Measurements from ENCODE around the gene ADCY5.

ADCY5 gene

DNA sequence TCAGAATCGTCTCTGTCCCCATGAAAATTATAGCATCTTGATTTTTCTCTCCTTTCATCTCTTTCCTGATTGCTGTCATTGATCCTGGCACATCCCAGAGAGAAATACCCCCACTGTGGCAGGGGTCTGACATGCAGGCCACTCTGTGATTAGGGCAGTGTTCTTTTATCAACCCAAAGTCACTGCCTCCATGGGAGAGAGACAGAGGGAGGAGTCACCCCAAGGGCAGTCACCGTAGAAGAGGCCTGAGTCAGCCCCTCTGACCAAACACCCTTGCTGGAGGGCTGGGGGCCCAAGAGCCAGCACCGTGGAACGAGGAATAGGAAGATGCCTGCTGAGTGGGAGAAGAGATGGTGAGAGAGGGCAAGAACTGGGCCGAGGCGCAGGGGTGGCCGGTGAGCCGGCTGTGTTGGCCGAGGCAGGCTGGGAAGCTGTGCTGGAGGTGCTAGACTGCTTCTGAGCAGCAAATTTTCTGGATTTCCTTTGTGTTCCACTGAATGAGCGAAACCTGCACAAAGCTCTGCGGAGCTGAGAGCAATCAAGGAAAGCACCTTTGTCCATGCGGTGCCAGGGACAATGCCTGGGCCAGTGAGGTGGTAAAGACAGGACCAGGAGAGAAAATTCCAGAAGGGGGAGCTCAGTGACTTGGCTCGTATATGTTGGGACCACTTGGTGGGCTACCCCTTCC, 103.8 kb downstream of the ADCY5 start:
- TF ChIP-seq, protein P1, sequence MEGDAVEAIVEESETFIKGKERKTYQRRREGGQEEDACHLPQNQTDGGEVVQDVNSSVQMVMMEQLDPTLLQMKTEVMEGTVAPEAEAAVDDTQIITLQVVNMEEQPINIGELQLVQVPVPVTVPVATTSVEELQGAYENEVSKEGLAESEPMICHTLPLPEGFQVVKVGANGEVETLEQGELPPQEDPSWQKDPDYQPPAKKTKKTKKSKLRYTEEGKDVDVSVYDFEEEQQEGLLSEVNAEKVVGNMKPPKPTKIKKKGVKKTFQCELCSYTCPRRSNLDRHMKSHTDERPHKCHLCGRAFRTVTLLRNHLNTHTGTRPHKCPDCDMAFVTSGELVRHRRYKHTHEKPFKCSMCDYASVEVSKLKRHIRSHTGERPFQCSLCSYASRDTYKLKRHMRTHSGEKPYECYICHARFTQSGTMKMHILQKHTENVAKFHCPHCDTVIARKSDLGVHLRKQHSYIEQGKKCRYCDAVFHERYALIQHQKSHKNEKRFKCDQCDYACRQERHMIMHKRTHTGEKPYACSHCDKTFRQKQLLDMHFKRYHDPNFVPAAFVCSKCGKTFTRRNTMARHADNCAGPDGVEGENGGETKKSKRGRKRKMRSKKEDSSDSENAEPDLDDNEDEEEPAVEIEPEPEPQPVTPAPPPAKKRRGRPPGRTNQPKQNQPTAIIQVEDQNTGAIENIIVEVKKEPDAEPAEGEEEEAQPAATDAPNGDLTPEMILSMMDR (IDR thresholded peaks at IDR 0.05), result no peak
- Mint-ChIP-seq H3K27me3 (ENCODE audit: low read depth, poor library complexity) (peaks cover 31% of the 10 kb centered on the region), H3K36me3 (ENCODE audit: low read depth) (no peaks in the 10 kb centered on the region), H3K27ac (no peak overlapping the region), H3K4me3 (no peak overlapping the region), H3K4me1 (peaks cover 51% of the 10 kb centered on the region), H3K9me3 (no peaks in the 10 kb centered on the region)
- DNase-seq, result no peak

DNA sequence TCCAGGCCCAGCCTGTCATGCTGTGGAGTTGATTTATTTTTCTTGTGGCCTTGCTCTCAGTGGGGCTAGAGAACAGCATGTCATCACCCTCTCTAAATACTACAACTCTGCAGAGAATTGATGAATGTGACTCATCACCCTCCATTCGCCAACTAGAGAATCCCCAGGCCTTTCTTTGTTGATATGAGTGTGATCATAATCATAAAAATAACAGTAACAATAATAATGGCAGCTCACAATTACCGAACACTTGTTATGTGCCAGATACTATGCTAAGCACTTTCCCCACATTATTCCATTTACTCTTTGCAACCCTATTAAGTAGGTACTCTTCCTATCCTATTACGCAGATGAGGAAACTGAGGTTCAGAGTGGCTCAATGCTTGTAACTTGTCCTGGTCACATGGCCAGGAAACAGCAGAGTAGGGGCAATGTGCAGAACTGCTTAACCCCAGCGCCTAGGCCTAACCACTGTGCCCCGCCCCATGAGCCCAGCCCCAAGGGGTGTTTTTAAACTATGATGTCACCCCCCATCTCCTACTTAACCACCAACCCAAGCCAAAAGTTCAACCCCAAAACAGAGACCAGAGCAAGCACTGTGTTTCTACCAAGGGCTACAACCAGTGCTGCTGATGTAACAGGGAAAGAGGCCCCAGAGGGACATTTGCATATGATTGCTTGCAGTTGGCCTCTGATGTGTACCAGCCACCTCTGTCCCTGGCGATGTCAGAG, 104.5 kb downstream of the ADCY5 start:
- Mint-ChIP-seq H3K36me3 (ENCODE audit: low read depth) (no peaks in the 10 kb centered on the region), H3K4me3 (no peak overlapping the region), H3K27ac (no peak overlapping the region), H3K9me3 (no peaks in the 10 kb centered on the region), H3K4me1 (peaks cover 49% of the 10 kb centered on the region), H3K27me3 (ENCODE audit: low read depth, poor library complexity) (peaks cover 28% of the 10 kb centered on the region)
- DNase-seq, result no peak
- TF ChIP-seq, protein P1 (IDR thresholded peaks at IDR 0.05), result no peak

DNA sequence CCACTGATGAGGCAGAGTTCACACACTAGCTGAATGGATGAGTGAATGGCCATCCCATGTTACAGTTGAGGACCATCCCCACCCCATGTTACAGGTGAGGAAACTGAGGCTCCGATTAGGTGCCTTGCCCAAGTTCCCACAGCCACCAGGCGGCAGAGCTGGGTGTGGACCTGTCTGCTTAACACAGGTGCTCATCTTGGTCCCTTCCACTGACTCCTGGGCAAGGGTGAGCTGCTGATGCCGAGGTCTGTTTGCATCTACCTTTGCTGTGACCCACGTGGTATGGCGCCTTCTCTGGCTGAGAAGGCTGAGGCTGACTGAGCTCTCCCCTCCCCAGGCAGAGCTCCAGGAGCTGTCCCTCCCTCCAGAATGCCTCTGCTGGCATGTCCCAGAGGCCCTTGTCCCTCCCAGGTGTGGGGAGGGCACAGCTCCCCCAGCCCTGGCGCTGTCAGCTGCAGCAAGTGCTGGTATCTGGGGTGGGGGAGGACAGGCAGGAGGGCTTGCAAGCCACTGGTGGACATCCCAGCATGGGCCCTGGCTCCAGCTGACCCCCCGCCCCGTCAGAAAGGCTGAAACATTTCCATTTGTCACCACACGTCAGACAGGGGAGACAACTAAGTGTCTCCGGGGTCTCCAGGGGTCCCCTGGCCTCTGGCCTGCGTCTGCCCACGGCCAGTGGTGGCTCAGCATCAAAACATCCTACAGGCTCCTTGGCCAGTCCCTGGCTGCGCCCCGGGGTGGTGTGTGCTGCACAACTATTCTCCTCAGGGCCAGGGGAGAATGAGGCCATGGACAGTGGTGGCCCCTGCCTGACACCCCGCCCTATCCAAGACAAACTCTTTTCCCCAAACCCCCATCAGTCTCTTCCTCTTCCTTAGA, 105.4 kb downstream of the ADCY5 start:
- Mint-ChIP-seq H3K36me3 (ENCODE audit: low read depth) (no peaks in the 10 kb centered on the region), H3K4me3 (no peak overlapping the region), H3K27me3 (ENCODE audit: low read depth, poor library complexity) (peaks cover 25% of the 10 kb centered on the region), H3K9me3 (no peaks in the 10 kb centered on the region), H3K4me1 (peaks cover 52% of the 10 kb centered on the region), H3K27ac (no peak overlapping the region)
- TF ChIP-seq, protein P1 (IDR thresholded peaks at IDR 0.05), result no peak
- no peak for DNase-seq

GRCh38 chr3:123342631-123343080, 106.2 kb downstream of the ADCY5 start:
- Mint-ChIP-seq H3K4me1 (peaks cover 61% of the 10 kb centered on the region), H3K27me3 (ENCODE audit: low read depth, poor library complexity) (peaks cover 20% of the 10 kb centered on the region), H3K36me3 (ENCODE audit: low read depth) (no peaks in the 10 kb centered on the region), H3K27ac (no peak overlapping the region), H3K9me3 (peaks cover 1% of the 10 kb centered on the region), H3K4me3 (no peak overlapping the region)
- DNase-seq, result no peak
- TF ChIP-seq, protein P1 (IDR thresholded peaks at IDR 0.05), result no peak

DNA sequence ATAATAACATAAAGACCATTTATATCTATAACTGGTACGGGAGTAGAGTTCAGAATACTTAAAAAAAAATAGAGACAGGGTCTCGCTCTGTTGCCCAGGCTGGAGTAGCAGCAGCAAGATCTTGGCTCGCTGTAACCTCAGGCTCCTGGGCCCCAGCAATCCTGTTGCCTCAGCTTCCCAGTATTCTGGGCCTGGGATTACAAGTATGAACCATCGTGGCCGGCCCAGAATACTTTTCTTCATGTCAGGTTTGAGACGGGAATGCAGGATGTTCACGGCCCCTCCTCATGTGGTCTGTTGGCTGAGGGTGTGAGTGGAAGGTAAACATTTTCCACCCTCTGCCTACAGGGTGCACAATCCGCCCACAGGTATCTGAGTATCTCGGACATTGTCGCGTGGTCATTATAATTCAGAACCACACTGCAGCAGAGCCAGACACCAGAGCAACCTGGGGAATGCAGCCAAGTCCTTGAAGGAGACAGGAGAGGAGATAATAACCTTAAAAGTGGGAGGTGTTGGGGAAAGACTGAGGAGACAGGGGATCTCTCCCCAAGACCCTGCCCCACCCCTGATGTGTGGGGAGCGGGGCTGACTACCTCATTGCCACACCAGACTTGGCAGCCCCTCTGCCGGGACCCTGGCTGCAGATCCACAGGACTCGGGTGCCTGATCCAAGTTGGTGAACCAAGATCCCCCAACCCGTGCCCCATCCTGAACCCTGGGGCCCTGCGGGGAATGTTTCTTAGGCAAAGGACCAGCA, 106.8 kb downstream of the ADCY5 start:
- H3K4me3 Mint-ChIP-seq, result no peak overlapping the region
- H3K4me1 Mint-ChIP-seq, result peaks cover 62% of the 10 kb centered on the region
- no peaks in the 10 kb centered on the region for H3K36me3 Mint-ChIP-seq (ENCODE audit: low read depth)
- H3K27me3 Mint-ChIP-seq (ENCODE audit: low read depth, poor library complexity), result peaks cover 20% of the 10 kb centered on the region
- H3K9me3 Mint-ChIP-seq, result peaks cover 4% of the 10 kb centered on the region
- TF ChIP-seq, protein P1 (IDR thresholded peaks at IDR 0.05), result no peak
- no peak overlapping the region for H3K27ac Mint-ChIP-seq
- no peak for DNase-seq
